Measurements from ENCODE around the gene RDH5.

- TF ChIP-seq EZH2 (IDR thresholded peaks at IDR 0.05; ENCODE audit: borderline replicate concordance, low read length) = no peak
- no peak for TF ChIP-seq CTCF (conservative IDR thresholded peaks at IDR 0.05 in 1 of 2, IDR thresholded peaks at IDR 0.05 in 1 of 2; ENCODE audit: extremely low read depth in 1 of 2, insufficient read depth in 1 of 2, low read depth in 1 of 2, low read length in 2 of 2)
These were observed 3.6 kb upstream of the RDH5 start for GRCh38 chr12:55716582-55716957.
